GM19455 (cell line): ENCODE measurements around the gene YBEY.
"Not testable (repeated sequence)": the region's sequence is repeated elsewhere in the genome, so short reads cannot be mapped to it uniquely, and the experiment has no call there.

ENCODE experiments used
- ATAC-seq: cut with Tn5 transposase; IDR thresholded peaks from one replicate; pipeline ENCODE4 v1.9.1; 2021; ENCODE audit not compliant: unreplicated experiment

Gene YBEY, protein sequence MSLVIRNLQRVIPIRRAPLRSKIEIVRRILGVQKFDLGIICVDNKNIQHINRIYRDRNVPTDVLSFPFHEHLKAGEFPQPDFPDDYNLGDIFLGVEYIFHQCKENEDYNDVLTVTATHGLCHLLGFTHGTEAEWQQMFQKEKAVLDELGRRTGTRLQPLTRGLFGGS

DNA sequence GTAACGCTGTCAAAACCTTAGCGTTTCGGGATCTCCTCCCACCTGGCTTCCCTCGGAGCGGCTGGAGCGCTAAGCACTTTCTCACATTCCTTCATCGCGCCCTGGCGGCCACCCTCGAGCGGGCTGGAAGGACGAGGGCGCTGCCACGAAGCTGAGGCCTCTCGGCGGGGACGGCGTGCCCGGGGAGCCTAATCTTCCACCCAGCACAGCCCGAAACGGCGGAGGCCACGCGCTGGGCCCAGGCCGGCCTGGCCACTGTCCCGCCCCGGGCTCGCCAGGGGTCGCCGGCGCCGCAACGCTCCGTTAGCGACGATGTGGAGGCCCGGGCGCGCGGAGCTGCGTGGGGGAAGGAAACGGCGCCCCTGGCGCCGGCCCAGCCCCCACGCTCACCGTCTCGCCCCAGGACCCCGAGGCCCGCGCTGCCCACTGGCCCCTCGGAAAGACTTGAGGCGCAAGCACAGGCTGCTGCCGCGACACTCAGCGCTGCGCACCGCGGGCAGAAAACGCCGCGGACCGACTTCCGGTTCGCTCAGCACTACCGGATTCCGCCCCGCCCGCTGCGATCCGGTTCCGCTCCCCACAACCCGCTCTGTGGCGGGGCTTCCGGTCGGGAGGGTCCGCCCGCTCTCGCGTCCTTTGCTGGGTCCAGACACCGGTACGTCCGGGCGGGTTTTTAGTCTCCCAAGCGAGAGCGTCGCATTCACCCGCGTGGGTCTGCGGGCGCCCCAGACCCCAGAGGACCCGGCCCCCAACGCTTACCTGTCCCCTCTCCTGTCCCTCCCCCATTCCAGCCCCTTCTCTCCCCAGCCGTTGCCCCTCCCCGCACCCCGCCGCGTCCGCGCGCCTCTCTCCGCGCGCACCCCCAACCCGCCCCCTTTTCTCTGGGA, at the start of gene YBEY:
Gene YBEY (plus strand): TSS at position 582 of the 887 bp plus-strand sequence. CDS start 572 bp downstream, outside the sequence.
- peak; percentile 83 for ATAC-seq

GRCh38 chr21:46237474-46237873, 48.7 kb upstream of the YBEY start:
- no peak for ATAC-seq

GRCh38 chr21:46239817-46240325, 46.3 kb upstream of the YBEY start:
- no peak for ATAC-seq

- ATAC-seq, result not testable (repeated sequence)
Measured at GRCh38 chr21:46241577-46241976, 44.6 kb upstream of the YBEY start.

- ATAC-seq, result no peak
Measured at GRCh38 chr21:46243325-46243724, 42.8 kb upstream of the YBEY start.

- no peak for ATAC-seq
Measured at GRCh38 chr21:46243960-46244361, 42.2 kb upstream of the YBEY start.

- no peak for ATAC-seq
Measured at GRCh38 chr21:46244602-46245001, 41.5 kb upstream of the YBEY start.

DNA sequence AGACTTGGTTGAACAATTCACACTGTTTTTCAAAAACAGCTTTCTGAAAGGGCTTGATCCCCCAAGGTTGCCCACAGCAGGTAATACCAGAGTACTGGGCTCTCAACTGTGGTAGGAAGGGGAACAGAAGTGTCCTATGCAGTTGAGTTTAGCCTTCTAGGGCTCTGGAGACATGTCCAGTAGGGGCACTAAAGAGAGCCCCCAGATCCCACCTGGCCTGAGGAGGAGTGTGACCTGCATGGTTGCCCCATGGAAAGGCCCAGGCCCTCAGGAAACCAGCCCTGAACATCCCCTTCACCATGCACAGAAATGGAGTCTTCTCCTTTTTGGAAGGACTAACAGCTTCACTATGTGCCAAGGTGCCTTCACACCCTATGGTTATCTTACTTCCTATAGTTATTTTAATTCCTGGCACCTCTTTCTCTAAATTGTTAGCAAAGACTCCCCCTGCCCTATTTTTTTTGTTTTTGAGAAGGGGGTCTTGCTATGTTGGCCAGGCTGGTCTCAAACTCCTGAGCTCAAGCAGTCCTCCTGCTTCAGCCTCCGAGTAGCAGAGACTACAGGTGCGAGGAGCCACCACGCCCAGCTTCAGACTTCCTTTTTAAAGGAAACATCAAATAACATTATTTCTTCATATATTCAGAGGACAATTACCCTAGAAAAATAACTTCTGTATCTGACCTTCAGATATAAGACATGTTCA, 40.8 kb upstream of the YBEY start:
- ATAC-seq, result no peak

DNA sequence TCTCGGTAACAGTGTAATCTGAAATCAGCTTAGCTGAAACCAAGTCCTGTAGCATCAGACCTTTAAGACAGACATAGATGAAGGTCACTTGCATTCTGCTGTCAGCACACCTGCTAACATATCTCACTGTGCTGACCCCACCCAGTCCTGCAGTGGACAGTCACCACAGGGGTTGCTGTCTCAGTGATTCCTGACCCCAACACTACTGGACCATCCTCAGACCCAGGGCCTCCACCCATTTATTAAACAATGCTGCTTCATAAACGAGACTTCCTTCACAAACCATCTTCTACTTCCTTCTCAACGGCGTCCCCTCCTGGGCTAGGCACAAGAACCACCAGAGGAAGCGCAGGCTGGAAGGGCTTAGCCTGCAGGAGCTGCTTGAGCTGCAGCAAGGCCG, 39.8 kb upstream of the YBEY start:
- no peak for ATAC-seq

DNA sequence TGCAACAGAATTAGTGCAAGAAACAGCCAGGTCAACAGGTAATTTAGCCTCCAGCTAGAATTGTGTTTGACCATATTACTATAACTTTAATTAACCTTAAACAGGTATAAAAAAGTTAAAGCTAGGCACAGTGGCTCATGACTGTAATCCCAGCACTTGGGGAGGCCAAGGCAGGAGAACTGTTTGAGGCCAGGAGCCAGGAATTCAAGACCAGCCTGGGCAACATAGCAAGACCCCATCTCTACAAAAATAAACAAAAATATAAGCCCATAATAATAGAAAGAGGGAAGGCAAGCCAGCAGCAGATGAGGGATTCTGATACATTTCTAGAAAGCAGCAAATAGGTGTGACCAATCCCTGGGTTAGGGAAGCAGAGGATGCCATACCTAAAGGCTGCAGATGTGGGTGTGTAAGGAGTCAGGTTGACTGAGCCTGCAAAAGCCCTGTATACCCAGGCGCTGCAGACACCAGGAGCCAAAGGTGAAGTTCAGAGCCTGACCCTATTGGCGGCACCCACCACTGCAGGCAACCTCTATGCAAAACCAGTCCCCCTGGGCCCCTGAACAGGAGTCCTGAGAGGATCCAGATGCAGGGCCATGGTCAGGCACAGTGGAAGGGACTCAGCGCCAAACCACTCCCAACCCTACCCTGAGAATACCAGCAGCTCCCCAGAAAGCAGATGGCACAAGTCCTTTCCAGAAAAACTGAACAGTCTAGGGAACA, 38.3 kb upstream of the YBEY start:
- ATAC-seq, result no peak

DNA sequence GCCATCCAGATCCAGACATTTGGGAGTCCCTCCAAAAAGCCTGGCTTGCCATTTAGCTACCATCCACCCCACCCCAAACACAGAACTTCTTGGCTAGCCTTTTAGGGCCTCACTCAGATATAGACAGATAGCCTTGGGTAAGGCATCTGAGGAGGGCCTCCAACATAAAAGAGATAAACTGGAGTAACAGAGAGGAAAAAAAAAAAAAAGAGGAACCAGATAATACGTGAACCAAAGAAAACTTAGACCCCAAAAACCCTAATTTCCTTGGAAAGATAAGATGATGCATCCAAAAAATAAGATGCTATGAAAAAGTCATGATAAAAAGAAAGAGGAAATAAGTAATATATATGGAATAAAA, 37.7 kb upstream of the YBEY start:
- ATAC-seq, result no peak

DNA sequence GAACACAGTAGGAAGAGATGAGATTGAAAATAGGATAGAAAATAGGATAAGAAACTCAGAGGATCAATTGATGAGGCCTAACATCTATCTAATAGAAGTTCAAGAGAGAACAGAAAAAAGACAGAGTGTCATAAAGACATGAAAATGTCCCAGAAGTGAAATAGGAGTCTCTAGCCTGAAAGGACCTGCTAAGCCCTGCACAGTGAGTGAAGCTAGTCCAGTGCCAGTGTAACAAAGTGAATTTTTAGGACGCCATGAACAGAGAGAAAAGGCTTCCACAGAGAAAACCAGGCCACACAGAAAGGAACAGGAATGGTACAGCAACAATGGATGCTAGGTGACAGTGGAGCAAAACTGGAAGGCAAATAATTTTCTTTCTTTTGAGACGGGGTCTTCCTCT, 37.3 kb upstream of the YBEY start:
- no peak for ATAC-seq

DNA sequence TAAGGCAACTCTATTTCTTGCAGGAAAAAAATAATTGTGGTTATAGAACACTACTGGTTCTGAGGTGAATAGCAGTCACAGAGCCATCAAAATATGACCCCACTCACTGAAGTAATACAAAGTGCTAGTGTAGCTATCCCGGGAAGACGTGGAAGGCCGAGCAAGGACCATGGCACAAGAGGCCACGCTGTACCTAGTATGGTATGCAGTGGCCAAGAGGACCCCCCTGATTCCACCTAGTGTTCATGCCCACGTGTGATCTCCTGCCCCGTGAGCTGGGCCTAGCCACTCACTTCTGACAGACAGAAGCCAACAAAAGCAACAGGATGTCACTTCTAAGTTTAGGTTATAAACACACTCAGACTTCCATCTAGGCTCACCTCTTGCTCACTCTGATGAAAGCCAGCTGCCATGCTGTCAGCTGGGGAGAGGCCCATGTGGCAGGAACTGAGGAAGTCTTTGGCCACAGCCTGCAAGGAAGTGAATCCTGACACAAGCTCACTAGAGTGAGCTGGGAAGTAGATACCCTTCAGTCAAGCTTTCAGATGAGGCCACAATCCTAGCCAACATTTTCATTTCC, 35.9 kb upstream of the YBEY start:
- no peak for ATAC-seq

- no peak for ATAC-seq
Measured at GRCh38 chr21:46252840-46253239, 33.3 kb upstream of the YBEY start.

GRCh38 chr21:46253610-46254124, 32.5 kb upstream of the YBEY start:
- no peak for ATAC-seq

DNA sequence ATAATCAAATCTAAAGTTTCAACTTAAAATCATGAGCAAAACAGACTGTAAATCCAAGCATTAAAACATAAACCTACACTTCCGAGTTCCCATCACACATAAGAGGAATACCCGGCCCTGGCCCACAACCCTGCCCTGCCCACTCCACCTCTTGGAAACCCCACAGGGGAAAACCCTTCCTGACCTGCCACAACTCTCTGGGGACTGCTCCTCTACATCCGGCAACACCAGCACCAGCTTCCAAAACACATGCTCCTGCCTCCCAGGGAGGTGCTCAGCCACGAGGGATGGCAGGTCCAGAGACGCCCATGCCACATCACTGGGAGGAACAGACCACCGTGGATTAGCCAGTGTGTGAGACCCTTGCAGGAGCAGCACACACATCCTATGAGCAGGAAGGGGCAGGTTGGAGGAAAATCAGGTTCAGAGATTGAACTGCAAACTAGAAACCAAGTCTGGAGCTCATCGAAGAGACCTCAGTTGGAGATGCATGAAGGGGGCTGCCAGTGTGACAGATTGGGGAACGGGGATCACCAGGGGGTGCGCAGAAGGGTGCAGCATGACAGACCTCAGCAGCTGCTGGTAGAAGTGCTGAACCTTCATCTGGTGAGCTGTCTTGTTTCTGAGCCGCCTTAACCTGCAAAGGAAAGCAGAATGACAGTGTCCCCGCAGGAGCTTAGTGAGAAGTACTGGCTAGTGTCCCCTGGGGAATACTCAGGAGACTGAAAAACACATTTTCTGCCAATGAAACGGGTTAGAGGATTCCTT, 31.8 kb upstream of the YBEY start:
- no peak for ATAC-seq

DNA sequence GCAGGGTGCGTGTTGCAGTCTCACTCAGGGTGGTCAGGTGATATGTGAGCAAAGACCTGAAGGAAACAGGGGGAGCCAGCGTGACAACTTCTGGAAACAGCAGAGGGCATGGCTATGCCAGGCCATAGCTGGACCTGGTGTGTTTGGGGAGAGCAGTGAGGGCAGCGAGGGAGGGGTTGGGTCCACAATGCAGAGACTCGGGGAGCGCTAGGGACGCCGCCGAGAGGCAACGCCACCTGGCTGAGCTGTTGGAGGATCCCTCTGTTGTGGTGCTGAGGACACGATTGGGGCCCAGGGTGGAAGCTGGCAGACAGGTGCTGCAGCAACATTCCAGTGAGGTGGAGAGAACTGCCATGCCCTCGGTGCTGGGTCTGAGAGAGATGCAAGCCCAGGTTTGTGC, 31.0 kb upstream of the YBEY start:
- no peak for ATAC-seq

DNA sequence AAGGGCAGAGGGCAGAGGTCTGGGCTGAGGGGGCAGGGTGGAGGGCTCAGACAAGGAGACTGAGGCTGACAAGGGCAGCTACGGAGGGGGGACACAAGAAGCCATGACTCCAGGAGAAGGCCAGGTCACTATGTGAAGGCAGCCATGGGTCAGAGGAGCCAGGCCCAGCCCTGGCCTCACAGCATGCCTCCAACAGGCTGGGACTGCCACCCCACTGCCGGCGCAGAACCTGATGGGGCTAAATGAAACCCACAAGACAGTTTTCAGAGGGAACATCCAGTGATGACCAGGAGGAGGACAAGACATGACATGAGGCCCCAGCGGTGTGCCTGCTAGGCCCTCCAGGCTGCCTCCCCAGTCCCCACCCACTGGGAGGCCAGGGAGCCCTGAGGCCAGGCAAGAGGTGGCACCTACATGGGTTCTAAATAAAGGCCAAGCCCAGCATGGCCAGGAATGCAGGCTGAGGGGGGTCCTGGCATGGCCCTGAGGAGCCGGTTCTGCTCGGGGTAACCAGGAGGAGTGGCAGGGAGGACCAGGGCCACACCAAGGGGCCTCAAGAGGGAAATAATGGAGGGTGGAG, 30.3 kb upstream of the YBEY start:
- ATAC-seq, result no peak

GRCh38 chr21:46256501-46256994, 29.6 kb upstream of the YBEY start:
- no peak for ATAC-seq
